ENCODE measurements around the gene HNRNPU. TPM values are rescaled to one million over a fixed set of nuclear protein-coding genes. Genes with fewer than 3 reads are reported as not detected.

The HNRNPU gene
- total and polyA plus RNA-seq, 7 donors, result 110 to 262 (median 186) TPM

DNA sequence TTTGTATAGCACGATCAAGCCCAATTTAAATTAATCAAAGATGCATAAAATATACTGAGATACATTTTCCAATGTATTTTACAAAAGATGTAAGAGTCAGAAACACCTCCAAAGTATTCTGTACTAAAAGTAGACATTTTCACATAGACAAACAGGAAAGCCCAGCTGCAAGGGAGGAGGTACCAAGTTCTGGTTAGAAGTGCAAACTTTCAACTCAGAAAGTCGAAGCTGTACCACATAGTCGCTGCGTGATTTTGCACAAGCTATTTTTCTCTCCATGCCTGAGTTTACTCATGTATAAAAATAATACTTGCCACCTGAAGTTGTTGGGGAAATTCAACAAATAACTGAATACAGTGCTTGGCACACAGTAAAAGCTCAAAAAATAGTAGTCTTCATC lies 5.6 kb upstream of the HNRNPU start:
- 94 to 95% (median 94%) methylated on average over 4 of the region's 4 CpGs for WGBS, 3 donors
- Histone ChIP-seq H3K27ac (no peak overlapping the region), H3K9me3 (no peaks in the 10 kb centered on the region), H3K36me3 (ENCODE audit: insufficient read depth in 1 of 2, low read depth in 1 of 2) (no peaks in the 10 kb centered on the region), H3K4me3 (no peak overlapping the region), H3K27me3 (ENCODE audit: insufficient read depth in 3 of 3, low read length in 2 of 3) (no peaks in the 10 kb centered on the region), H3K4me1 (peaks cover 15% of the 10 kb centered on the region)
- TF ChIP-seq, protein P1, sequence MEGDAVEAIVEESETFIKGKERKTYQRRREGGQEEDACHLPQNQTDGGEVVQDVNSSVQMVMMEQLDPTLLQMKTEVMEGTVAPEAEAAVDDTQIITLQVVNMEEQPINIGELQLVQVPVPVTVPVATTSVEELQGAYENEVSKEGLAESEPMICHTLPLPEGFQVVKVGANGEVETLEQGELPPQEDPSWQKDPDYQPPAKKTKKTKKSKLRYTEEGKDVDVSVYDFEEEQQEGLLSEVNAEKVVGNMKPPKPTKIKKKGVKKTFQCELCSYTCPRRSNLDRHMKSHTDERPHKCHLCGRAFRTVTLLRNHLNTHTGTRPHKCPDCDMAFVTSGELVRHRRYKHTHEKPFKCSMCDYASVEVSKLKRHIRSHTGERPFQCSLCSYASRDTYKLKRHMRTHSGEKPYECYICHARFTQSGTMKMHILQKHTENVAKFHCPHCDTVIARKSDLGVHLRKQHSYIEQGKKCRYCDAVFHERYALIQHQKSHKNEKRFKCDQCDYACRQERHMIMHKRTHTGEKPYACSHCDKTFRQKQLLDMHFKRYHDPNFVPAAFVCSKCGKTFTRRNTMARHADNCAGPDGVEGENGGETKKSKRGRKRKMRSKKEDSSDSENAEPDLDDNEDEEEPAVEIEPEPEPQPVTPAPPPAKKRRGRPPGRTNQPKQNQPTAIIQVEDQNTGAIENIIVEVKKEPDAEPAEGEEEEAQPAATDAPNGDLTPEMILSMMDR (IDR thresholded peaks at IDR 0.05), result no peak
- ATAC-seq (no peak), DNase-seq (no peak)
- intact Hi-C loops (cut with DNase I), result no loop called here

DNA sequence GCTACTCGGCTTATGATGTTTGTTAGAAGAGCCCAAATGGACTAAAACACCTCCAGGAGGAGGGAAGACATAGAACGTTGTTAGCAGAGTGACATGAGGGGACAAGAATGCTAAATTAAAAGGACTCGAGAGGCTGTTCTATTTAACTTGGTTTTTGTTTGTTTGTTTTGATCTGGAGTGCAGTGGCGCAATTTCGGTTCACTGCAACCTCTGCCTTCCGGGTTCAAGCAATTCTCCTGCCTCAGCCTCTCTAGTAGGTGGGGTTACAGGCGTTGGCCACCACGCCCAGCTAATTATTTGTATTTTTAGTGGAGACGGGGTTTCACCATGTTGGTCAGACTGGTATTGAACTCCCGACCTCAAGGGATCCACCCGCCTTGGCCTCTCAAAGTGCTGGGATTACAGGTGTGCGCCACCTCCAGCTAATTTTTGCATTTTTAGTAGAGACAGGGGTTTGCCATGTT lies 5.1 kb upstream of the HNRNPU start:
- no peaks in the 10 kb centered on the region for H3K27me3 ChIP-seq (ENCODE audit: insufficient read depth in 3 of 3, low read length in 2 of 3)
- ATAC-seq, result no peak
- H3K27ac ChIP-seq, result no peak overlapping the region
- H3K9me3 ChIP-seq, result no peaks in the 10 kb centered on the region
- 92 to 97% (median 94%) methylated on average over 12 of the region's 12 CpGs for WGBS, 3 donors
- no peak overlapping the region for H3K4me3 ChIP-seq
- intact Hi-C loops (cut with DNase I), result no loop called here
- DNase-seq, result no peak
- peaks cover 15% of the 10 kb centered on the region for H3K4me1 ChIP-seq
- no peaks in the 10 kb centered on the region for H3K36me3 ChIP-seq (ENCODE audit: insufficient read depth in 1 of 2, low read depth in 1 of 2)
- TF ChIP-seq, protein P1 (IDR thresholded peaks at IDR 0.05), result no peak

DNA sequence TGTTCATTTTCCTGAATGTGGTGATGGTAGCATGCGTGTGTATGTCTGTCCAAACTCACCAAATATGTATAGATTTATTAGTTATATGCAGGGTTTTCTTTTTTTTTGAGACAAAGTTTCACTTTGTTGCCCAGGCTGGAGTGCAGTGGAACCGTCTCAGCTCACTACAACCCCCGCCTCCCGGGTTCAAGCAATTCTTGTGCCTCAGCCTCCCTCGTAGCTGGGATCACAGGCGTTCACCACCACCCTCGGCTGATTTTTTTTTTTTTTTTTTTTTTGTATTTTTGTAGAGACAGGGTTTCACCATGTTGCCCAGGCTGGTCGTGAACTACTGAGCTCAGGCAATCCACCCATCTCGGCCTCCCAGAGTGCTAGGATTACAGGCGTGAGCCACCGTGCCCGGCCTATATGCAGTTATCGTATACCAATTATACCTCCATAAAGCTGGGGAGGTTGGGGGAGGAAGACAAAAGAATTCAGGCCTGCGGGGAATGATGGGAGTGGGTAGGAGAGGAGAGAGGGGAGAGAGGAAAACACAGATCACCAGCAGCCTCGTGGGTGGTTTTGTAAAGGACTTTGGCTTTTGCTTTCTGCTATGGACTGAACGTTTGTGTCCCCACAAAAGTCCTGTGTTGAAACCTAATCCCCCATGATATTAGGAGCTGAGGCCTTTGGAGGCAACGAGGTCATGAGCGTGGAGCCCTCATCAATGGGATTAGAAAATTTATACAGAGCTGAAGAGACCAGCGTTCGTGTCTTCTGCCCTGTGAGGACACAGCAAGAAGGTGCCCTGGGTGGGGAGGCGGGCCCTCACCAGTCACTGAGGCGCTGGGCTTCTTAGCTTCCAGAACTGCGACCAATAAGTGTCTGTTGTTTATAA lies 4.4 kb upstream of the HNRNPU start:
- intact Hi-C loops (cut with DNase I), result no loop called here
- no peak overlapping the region for H3K4me3 ChIP-seq
- H3K9me3 ChIP-seq, result no peaks in the 10 kb centered on the region
- no peaks in the 10 kb centered on the region for H3K27me3 ChIP-seq (ENCODE audit: insufficient read depth in 3 of 3, low read length in 2 of 3)
- TF ChIP-seq, protein P1 (IDR thresholded peaks at IDR 0.05), result no peak
- DNase-seq (no peak), ATAC-seq (no peak)
- no peaks in the 10 kb centered on the region for H3K36me3 ChIP-seq (ENCODE audit: insufficient read depth in 1 of 2, low read depth in 1 of 2)
- H3K4me1 ChIP-seq, result peaks cover 15% of the 10 kb centered on the region
- no peak overlapping the region for H3K27ac ChIP-seq
- WGBS, 3 donors, result 85 to 88% (median 88%) methylated on average over 23 of the region's 23 CpGs

DNA sequence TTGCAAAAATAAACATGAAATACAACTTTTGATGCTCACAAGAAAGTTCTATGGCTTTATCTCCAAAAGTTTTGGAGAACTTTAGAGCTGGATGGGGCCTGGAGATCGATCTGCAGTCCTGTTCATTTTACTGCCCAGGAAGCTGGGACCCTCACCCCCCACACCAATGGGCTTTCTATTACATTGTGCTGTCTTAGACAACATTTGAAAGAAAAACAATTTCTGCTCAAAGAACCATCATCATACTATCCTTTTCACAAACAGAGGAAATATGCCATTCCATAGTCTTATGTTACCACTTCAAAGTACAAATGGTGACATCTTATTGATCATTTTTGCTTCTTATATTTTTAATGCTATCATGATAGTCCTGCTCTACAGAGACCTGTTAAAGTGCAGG lies 2.0 kb upstream of the HNRNPU start:
- Histone ChIP-seq H3K4me1 (peaks cover 21% of the 10 kb centered on the region), H3K36me3 (ENCODE audit: insufficient read depth in 1 of 2, low read depth in 1 of 2) (peaks cover 0 to 11% of the 10 kb centered on the region in 2 donors), H3K27me3 (ENCODE audit: insufficient read depth in 3 of 3, low read length in 2 of 3) (no peaks in the 10 kb centered on the region), H3K9me3 (no peaks in the 10 kb centered on the region), H3K4me3 (peak overlapping the region; percentile 97), H3K27ac (peak overlapping the region; percentile 100)
- no peak for DNase-seq
- intact Hi-C loops (cut with DNase I), result no loop called here
- no peak for ATAC-seq
- 61 to 80% (median 70%) methylated on average over 1 of the region's 1 CpG for WGBS, 3 donors
- TF ChIP-seq, protein P1 (IDR thresholded peaks at IDR 0.05), result no peak
